ENCODE results near the gene SCAND1.
"Not testable (repeated sequence)": the region's sequence is repeated elsewhere in the genome, so short reads cannot be mapped to it uniquely, and the experiment has no call there.

Gene SCAND1

GRCh38 chr20:35959291-35959690, 5.0 kb upstream of the SCAND1 start:
- DNase-seq (ENCODE audit: low read depth in 2 of 2), result not testable (repeated sequence)

- DNase-seq (ENCODE audit: low read depth in 2 of 2), result no peak
These were observed 2.3 kb upstream of the SCAND1 start for GRCh38 chr20:35956616-35957015.

- no peak for DNase-seq (ENCODE audit: low read depth in 2 of 2)
These were observed 577 bp upstream of the SCAND1 start for GRCh38 chr20:35954907-35955251.

GRCh38 chr20:35953387-35954199, 709 bp downstream of the SCAND1 start:
- DNase-seq (ENCODE audit: low read depth in 2 of 2), result peak; percentile 35 to 52

- no peak for DNase-seq (ENCODE audit: low read depth in 2 of 2)
These were observed 1.6 kb downstream of the SCAND1 start for GRCh38 chr20:35952480-35953386.

GRCh38 chr20:35952080-35952479, 2.2 kb downstream of the SCAND1 start:
- DNase-seq (ENCODE audit: low read depth in 2 of 2), result not testable (repeated sequence)

- no peak for DNase-seq (ENCODE audit: low read depth in 2 of 2)
These were observed 4.2 kb downstream of the SCAND1 start for GRCh38 chr20:35950093-35950492.

GRCh38 chr20:35947907-35948306, 6.4 kb downstream of the SCAND1 start:
- no peak for DNase-seq (ENCODE audit: low read depth in 2 of 2)

- no peak for DNase-seq (ENCODE audit: low read depth in 2 of 2)
These were observed 6.8 kb downstream of the SCAND1 start for GRCh38 chr20:35947489-35947888.

GRCh38 chr20:35942243-35942642, 12.1 kb downstream of the SCAND1 start:
- DNase-seq (ENCODE audit: low read depth in 2 of 2), result no peak

- DNase-seq (ENCODE audit: low read depth in 2 of 2), result no peak
These were observed 12.7 kb downstream of the SCAND1 start for GRCh38 chr20:35941620-35942019.

GRCh38 chr20:35939264-35939663, 15.0 kb downstream of the SCAND1 start:
- no peak for DNase-seq (ENCODE audit: low read depth in 2 of 2)

- no peak for DNase-seq (ENCODE audit: low read depth in 2 of 2)
These were observed 20.3 kb downstream of the SCAND1 start for GRCh38 chr20:35934050-35934449.

- no peak for DNase-seq (ENCODE audit: low read depth in 2 of 2)
These were observed 25.0 kb downstream of the SCAND1 start for GRCh38 chr20:35929301-35929700.

GRCh38 chr20:35920523-35920922, 33.8 kb downstream of the SCAND1 start:
- no peak for DNase-seq (ENCODE audit: low read depth in 2 of 2)

- DNase-seq (ENCODE audit: low read depth in 2 of 2), result no peak
These were observed 36.3 kb downstream of the SCAND1 start for GRCh38 chr20:35918021-35918420.

GRCh38 chr20:35917077-35917476, 37.2 kb downstream of the SCAND1 start:
- no peak for DNase-seq (ENCODE audit: low read depth in 2 of 2)

GRCh38 chr20:35912881-35913280, 41.4 kb downstream of the SCAND1 start:
- no peak for DNase-seq (ENCODE audit: low read depth in 2 of 2)

- no peak for DNase-seq (ENCODE audit: low read depth in 2 of 2)
These were observed 44.0 kb downstream of the SCAND1 start for GRCh38 chr20:35910254-35910653.

GRCh38 chr20:35909796-35910195, 44.5 kb downstream of the SCAND1 start:
- no peak for DNase-seq (ENCODE audit: low read depth in 2 of 2)

GRCh38 chr20:35909176-35909575, 45.1 kb downstream of the SCAND1 start:
- DNase-seq (ENCODE audit: low read depth in 2 of 2), result no peak

- no peak for DNase-seq (ENCODE audit: low read depth in 2 of 2)
These were observed 46.3 kb downstream of the SCAND1 start for GRCh38 chr20:35908007-35908406.
